ENCODE measurements around the gene PCBP1. TPM values are rescaled to one million over a fixed set of nuclear protein-coding genes. Genes with fewer than 3 reads are reported as not detected.

Gene PCBP1
- total and polyA plus RNA-seq, 9 of the 15 experiments (the other 6 are each of a cell fraction or from before 2014, with no cell fraction given), result 19.2 to 407 (median 78.1) TPM

GRCh38 chr2:70089220-70089982 lies 2.1 kb downstream of the PCBP1 start (continued):
- TF ChIP-seq, protein P1, sequence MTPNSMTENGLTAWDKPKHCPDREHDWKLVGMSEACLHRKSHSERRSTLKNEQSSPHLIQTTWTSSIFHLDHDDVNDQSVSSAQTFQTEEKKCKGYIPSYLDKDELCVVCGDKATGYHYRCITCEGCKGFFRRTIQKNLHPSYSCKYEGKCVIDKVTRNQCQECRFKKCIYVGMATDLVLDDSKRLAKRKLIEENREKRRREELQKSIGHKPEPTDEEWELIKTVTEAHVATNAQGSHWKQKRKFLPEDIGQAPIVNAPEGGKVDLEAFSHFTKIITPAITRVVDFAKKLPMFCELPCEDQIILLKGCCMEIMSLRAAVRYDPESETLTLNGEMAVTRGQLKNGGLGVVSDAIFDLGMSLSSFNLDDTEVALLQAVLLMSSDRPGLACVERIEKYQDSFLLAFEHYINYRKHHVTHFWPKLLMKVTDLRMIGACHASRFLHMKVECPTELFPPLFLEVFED (CRISPR knock-in tag; conservative IDR thresholded peaks at IDR 0.05), result 0 out of 2 replicates have a peak, but pooled peaks have one; percentile 44
- TF ChIP-seq ETS1 (conservative IDR thresholded peaks at IDR 0.05; ENCODE audit: control insufficient read depth, low read depth, low read length) (no peak), PHF8 (IDR thresholded peaks at IDR 0.05; ENCODE audit: borderline replicate concordance, low read length) (peak; percentile 20; the same call in 1 of the 2 replicates), BMI1 (IDR thresholded peaks at IDR 0.05; ENCODE audit: low read length) (no peak), EP400 (IDR thresholded peaks at IDR 0.05) (peak; percentile 46), GTF2E2 (tag; IDR thresholded peaks at IDR 0.05) (0 out of 2 replicates have a peak, but pooled peaks have one; percentile 28), TEAD4 (IDR thresholded peaks at IDR 0.05; ENCODE audit: low read length) (0 out of 2 replicates have a peak, but pooled peaks have one; percentile 10), TEAD4 (CRISPR knock-in tag; IDR thresholded peaks at IDR 0.05; ENCODE audit: borderline replicate concordance) (no peak), TRIM28 (IDR thresholded peaks at IDR 0.05) (no peak), RREB1 (CRISPR knock-in tag; IDR thresholded peaks at IDR 0.05) (no peak), POLR2G (IDR thresholded peaks at IDR 0.05; ENCODE audit: low read depth, low read length) (peak; percentile 59), ZBTB8A (IDR thresholded peaks at IDR 0.05; ENCODE audit: partially characterized antibody) (no peak), SMAD1 (IDR thresholded peaks at IDR 0.05; ENCODE audit: low read depth, low read length, partially characterized antibody) (peak; percentile 15), NCOA6 (IDR thresholded peaks at IDR 0.05) (no peak), POLR2AphosphoS2 (IDR thresholded peaks at IDR 0.05; ENCODE audit: low read length) (peak; percentile 41; the same call in 1 of the 2 replicates), BHLHE40 (IDR thresholded peaks at IDR 0.05; ENCODE audit: low read length) (peak; percentile 21; the same call in 1 of the 2 replicates), RFX1 (IDR thresholded peaks at IDR 0.05) (no peak)
- TF ChIP-seq, protein P2, sequence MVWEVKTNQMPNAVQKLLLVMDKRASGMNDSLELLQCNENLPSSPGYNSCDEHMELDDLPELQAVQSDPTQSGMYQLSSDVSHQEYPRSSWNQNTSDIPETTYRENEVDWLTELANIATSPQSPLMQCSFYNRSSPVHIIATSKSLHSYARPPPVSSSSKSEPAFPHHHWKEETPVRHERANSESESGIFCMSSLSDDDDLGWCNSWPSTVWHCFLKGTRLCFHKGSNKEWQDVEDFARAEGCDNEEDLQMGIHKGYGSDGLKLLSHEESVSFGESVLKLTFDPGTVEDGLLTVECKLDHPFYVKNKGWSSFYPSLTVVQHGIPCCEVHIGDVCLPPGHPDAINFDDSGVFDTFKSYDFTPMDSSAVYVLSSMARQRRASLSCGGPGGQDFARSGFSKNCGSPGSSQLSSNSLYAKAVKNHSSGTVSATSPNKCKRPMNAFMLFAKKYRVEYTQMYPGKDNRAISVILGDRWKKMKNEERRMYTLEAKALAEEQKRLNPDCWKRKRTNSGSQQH (CRISPR knock-in tag; IDR thresholded peaks at IDR 0.05), result no peak

Data from K562 (cell line).